HG03095 (cell line): ENCODE data around the gene FERMT3.

Experiments
- ATAC-seq: cut with Tn5 transposase; IDR thresholded peaks from one replicate; pipeline ENCODE4 v1.9.1; 2021; ENCODE audit warnings: moderate library complexity; ENCODE audit not compliant: unreplicated experiment

The FERMT3 gene

GRCh38 chr11:64185693-64186491, 20.6 kb upstream of the FERMT3 start, which contains the start of gene STIP1:
STIP1 (plus strand) TSS chr11:64186171; CDS start chr11:64186262, 91 bp downstream.
- ATAC-seq = peak; percentile 72

GRCh38 chr11:64186492-64187165, 19.9 kb upstream of the FERMT3 start:
- ATAC-seq = no peak

GRCh38 chr11:64192434-64192833, 14.1 kb upstream of the FERMT3 start:
- ATAC-seq = no peak

- no peak for ATAC-seq
Measured at GRCh38 chr11:64196626-64197025, 9.9 kb upstream of the FERMT3 start.

- no peak for ATAC-seq
Measured at GRCh38 chr11:64198511-64198910, 8.0 kb upstream of the FERMT3 start.

- no peak for ATAC-seq
Measured at GRCh38 chr11:64201543-64201942, 5.0 kb upstream of the FERMT3 start.

GRCh38 chr11:64202992-64203391, 3.5 kb upstream of the FERMT3 start:
- no peak for ATAC-seq

GRCh38 chr11:64203421-64204079, 3.0 kb upstream of the FERMT3 start:
- no peak for ATAC-seq

- ATAC-seq = no peak
Measured at GRCh38 chr11:64204080-64204440, 2.5 kb upstream of the FERMT3 start.

- ATAC-seq = no peak
Measured at GRCh38 chr11:64204464-64204989, 2.0 kb upstream of the FERMT3 start.

- ATAC-seq = peak; percentile 62
Measured at GRCh38 chr11:64207256-64208085, 950 bp downstream of the FERMT3 start.

GRCh38 chr11:64208086-64208795, 1.7 kb downstream of the FERMT3 start:
- no peak for ATAC-seq

- ATAC-seq = no peak
Measured at GRCh38 chr11:64208796-64209562, 2.5 kb downstream of the FERMT3 start.

- no peak for ATAC-seq
Measured at GRCh38 chr11:64209563-64209843, 3.0 kb downstream of the FERMT3 start.

GRCh38 chr11:64210301-64211020, 3.9 kb downstream of the FERMT3 start:
- no peak for ATAC-seq

- ATAC-seq = no peak
Measured at GRCh38 chr11:64211181-64211872, 4.8 kb downstream of the FERMT3 start.

GRCh38 chr11:64216879-64217278, 10.4 kb downstream of the FERMT3 start:
- no peak for ATAC-seq

GRCh38 chr11:64218628-64219353, 12.3 kb downstream of the FERMT3 start:
- no peak for ATAC-seq
